HCT116 (cell line): ENCODE measurements around the gene ZXDA.

Experiments
- EZH2 ChIP-seq: fragments of 200-600 bp; sonication (generic); IDR thresholded peaks from 2 replicates; pipeline ENCODE4 v1.6.1; 2017; ENCODE audit warnings: antibody characterized with exemption, mixed run types
- POLR2AphosphoS5 ChIP-seq: IDR thresholded peaks from 2 replicates; pipeline ENCODE4 v1.6.1; 2011; ENCODE audit warnings: mild to moderate bottlenecking, low read depth, low read length, moderate library complexity
- RAD21 ChIP-seq: IDR thresholded peaks from 2 replicates; pipeline ENCODE4 v1.6.1; 2012; ENCODE audit warnings: low read depth, mild to moderate bottlenecking
- TF ChIP-seq, protein P1 (sequence below), 3 experiments: fragments of 200-600 bp in 1 of 3; sonication (generic) in 1 of 3; IDR thresholded peaks in 2 of 3; conservative IDR thresholded peaks in 1 of 3; 2 replicates each; pipeline ENCODE4 v1.5.1; 2012 to 2017; ENCODE audit warnings: low read depth in 2 of 3, low read length in 2 of 3, antibody characterized with exemption in 1 of 3, borderline replicate concordance in 1 of 3, control low read depth in 1 of 3, mild to moderate bottlenecking in 1 of 3, mixed read lengths in 1 of 3, mixed run types in 1 of 3, moderate library complexity in 1 of 3; ENCODE audit not compliant: insufficient read depth in 1 of 3
- TF ChIP-seq, protein P2 (sequence below): IDR thresholded peaks from 2 replicates; pipeline ENCODE4 v1.6.1; 2012
- TF ChIP-seq, protein P3 (sequence below): IDR thresholded peaks from 2 replicates; pipeline ENCODE4 v1.6.1; 2012; ENCODE audit warnings: low read depth

DNA sequence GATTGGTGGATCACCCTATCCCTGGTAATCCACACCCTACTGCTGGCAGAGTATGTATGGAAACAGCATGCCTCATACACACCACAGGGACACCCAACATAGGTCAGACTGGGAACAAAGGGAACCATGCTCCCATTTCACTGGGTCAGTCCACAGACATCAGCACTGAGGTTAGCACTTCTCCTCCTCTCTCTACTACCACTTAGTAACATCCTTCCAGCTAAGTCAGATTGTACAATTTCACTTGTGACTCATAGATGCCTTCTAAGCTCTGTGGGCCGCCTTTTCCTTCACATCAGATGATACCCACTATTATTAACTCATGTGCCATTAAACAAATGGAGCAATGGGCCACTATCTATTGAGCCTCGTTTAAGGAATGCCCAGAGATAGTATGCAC is 15.5 kb upstream of the ZXDA start:
- TF ChIP-seq, protein P1, sequence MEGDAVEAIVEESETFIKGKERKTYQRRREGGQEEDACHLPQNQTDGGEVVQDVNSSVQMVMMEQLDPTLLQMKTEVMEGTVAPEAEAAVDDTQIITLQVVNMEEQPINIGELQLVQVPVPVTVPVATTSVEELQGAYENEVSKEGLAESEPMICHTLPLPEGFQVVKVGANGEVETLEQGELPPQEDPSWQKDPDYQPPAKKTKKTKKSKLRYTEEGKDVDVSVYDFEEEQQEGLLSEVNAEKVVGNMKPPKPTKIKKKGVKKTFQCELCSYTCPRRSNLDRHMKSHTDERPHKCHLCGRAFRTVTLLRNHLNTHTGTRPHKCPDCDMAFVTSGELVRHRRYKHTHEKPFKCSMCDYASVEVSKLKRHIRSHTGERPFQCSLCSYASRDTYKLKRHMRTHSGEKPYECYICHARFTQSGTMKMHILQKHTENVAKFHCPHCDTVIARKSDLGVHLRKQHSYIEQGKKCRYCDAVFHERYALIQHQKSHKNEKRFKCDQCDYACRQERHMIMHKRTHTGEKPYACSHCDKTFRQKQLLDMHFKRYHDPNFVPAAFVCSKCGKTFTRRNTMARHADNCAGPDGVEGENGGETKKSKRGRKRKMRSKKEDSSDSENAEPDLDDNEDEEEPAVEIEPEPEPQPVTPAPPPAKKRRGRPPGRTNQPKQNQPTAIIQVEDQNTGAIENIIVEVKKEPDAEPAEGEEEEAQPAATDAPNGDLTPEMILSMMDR (IDR thresholded peaks at IDR 0.05 in 2 of 3, conservative IDR thresholded peaks at IDR 0.05 in 1 of 3; ENCODE audit: borderline replicate concordance in 1 of 3, insufficient read depth in 1 of 3, low read depth in 2 of 3, low read length in 2 of 3), result no peak
- TF ChIP-seq POLR2AphosphoS5 (no peak), EZH2 (no peak), RAD21 (no peak)
- TF ChIP-seq, protein P2, sequence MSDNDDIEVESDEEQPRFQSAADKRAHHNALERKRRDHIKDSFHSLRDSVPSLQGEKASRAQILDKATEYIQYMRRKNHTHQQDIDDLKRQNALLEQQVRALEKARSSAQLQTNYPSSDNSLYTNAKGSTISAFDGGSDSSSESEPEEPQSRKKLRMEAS, result no peak
- TF ChIP-seq, protein P3, sequence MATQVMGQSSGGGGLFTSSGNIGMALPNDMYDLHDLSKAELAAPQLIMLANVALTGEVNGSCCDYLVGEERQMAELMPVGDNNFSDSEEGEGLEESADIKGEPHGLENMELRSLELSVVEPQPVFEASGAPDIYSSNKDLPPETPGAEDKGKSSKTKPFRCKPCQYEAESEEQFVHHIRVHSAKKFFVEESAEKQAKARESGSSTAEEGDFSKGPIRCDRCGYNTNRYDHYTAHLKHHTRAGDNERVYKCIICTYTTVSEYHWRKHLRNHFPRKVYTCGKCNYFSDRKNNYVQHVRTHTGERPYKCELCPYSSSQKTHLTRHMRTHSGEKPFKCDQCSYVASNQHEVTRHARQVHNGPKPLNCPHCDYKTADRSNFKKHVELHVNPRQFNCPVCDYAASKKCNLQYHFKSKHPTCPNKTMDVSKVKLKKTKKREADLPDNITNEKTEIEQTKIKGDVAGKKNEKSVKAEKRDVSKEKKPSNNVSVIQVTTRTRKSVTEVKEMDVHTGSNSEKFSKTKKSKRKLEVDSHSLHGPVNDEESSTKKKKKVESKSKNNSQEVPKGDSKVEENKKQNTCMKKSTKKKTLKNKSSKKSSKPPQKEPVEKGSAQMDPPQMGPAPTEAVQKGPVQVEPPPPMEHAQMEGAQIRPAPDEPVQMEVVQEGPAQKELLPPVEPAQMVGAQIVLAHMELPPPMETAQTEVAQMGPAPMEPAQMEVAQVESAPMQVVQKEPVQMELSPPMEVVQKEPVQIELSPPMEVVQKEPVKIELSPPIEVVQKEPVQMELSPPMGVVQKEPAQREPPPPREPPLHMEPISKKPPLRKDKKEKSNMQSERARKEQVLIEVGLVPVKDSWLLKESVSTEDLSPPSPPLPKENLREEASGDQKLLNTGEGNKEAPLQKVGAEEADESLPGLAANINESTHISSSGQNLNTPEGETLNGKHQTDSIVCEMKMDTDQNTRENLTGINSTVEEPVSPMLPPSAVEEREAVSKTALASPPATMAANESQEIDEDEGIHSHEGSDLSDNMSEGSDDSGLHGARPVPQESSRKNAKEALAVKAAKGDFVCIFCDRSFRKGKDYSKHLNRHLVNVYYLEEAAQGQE, result no peak
